Duodenal mucosa (tissue), 2 donors: Measurements from ENCODE around the gene PLB1.

Source experiments
- H3K27ac ChIP-seq: one replicate; pipeline ENCODE4 v1.7.0; 2013; ENCODE audit warnings: low read depth, low read length
- H3K27me3 ChIP-seq, 2 donors: one replicate each; pipeline ENCODE4 v1.7.0; 2013; ENCODE audit warnings: low read length in 2 of 2, control low read depth in 1 of 2; ENCODE audit not compliant: insufficient read depth in 2 of 2, control insufficient read depth in 1 of 2
- H3K36me3 ChIP-seq, 2 donors: one replicate each; pipeline ENCODE4 v1.7.0; 2013; ENCODE audit warnings: low read length in 2 of 2, control low read depth in 1 of 2; ENCODE audit not compliant: insufficient read depth in 2 of 2, control insufficient read depth in 1 of 2
- H3K4me1 ChIP-seq, 2 donors: one replicate each; pipeline ENCODE4 v1.7.0; 2013; ENCODE audit warnings: low read length in 2 of 2, control low read depth in 1 of 2; ENCODE audit not compliant: insufficient read depth in 2 of 2, control insufficient read depth in 1 of 2
- H3K4me3 ChIP-seq, 2 donors: one replicate each; pipeline ENCODE4 v1.7.0; 2013; ENCODE audit warnings: low read length in 2 of 2, low read depth in 1 of 2
- H3K9ac ChIP-seq, 2 donors: one replicate each; pipeline ENCODE4 v1.7.0; 2013; ENCODE audit warnings: low read length in 2 of 2, low read depth in 1 of 2
- H3K9me3 ChIP-seq, 2 donors: one replicate each; pipeline ENCODE4 v1.7.0; 2013; ENCODE audit warnings: low read length in 2 of 2, control low read depth in 1 of 2; ENCODE audit not compliant: control insufficient read depth in 1 of 2

PLB1 gene

GRCh38 chr2:28668106-28668814, 172.4 kb downstream of the PLB1 start:
- no peak overlapping the region for H3K9ac ChIP-seq
- no peaks in the 10 kb centered on the region for H3K27me3 ChIP-seq
- no peaks in the 10 kb centered on the region for H3K36me3 ChIP-seq
- H3K4me1 ChIP-seq = peaks cover 21 to 22% of the 10 kb centered on the region in 2 donors
- H3K4me3 ChIP-seq = no peak overlapping the region
- H3K27ac ChIP-seq = no peak overlapping the region
- H3K9me3 ChIP-seq = no peaks in the 10 kb centered on the region

DNA sequence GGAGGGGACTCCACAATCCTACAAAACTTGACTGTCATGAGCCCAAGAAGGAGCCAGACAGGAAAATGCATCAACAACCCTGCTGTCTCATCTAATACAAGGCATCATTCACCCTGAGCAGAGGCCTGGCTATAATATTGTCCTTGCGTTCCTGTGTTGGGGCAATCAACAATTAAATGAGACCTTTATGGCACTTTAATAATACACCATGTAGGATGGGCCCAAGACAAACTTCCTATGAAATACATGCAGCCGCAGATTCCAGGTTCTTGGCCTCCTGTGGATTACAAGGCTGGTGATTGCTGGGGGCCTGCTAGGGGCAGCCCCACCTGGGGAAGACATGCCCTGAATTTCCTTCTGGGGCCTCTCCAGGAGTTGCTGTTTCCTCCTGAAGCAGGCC, 173.0 kb downstream of the PLB1 start:
- H3K4me3 ChIP-seq = no peak overlapping the region
- H3K9ac ChIP-seq = no peak overlapping the region
- no peaks in the 10 kb centered on the region for H3K27me3 ChIP-seq
- peaks cover 15% of the 10 kb centered on the region in 2 donors for H3K4me1 ChIP-seq
- H3K27ac ChIP-seq = no peak overlapping the region
- H3K36me3 ChIP-seq = no peaks in the 10 kb centered on the region
- H3K9me3 ChIP-seq = no peaks in the 10 kb centered on the region

DNA sequence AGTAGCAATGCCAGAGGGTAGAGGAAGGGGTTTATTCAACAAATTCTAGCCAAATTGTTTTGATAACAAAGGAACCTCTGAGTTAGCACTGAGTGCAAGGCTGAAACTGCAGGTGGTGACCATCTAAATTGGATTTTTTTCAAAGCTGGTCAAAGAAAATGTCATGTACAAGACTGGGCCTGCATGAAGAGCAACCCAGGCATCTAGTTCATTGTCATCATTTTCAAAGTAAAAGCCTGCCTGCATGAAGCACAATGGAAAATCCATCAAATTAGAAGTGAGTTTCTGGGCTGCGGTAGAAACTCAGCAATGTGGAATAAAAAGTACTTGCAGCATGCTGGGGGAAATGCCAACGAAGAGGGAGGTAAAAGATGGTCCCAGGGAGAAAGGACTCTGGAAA, 175.0 kb downstream of the PLB1 start:
- no peaks in the 10 kb centered on the region for H3K4me1 ChIP-seq
- no peaks in the 10 kb centered on the region for H3K36me3 ChIP-seq
- no peaks in the 10 kb centered on the region for H3K27me3 ChIP-seq
- H3K9ac ChIP-seq = no peak overlapping the region
- no peaks in the 10 kb centered on the region for H3K9me3 ChIP-seq
- H3K27ac ChIP-seq = no peak overlapping the region
- H3K4me3 ChIP-seq = no peak overlapping the region

DNA sequence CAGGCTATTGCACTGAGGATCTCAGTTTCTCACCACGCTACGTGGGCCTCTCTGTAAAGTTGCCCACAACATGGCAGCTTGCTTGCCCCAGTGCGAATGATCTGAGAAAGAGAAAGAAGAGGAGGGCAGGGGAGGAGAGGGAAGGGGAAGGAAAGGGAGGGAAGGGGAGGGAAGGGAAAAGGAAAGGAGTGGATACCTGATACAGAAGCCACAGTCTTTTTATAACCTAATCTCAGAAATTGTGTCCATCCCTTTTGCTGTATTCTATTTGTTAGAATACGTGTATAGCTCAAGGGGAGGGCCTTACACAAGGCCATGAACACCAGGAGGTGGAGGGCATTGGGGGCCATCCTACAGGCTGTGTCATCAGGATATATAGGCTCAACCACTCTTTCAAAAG, 177.5 kb downstream of the PLB1 start:
- Histone ChIP-seq H3K9ac (no peak overlapping the region), H3K27ac (no peak overlapping the region), H3K27me3 (no peaks in the 10 kb centered on the region), H3K9me3 (no peaks in the 10 kb centered on the region), H3K36me3 (no peaks in the 10 kb centered on the region), H3K4me1 (no peaks in the 10 kb centered on the region), H3K4me3 (no peak overlapping the region)

GRCh38 chr2:28674062-28674712, 178.3 kb downstream of the PLB1 start:
- no peaks in the 10 kb centered on the region for H3K36me3 ChIP-seq
- no peaks in the 10 kb centered on the region for H3K27me3 ChIP-seq
- no peak overlapping the region for H3K9ac ChIP-seq
- no peaks in the 10 kb centered on the region for H3K4me1 ChIP-seq
- H3K4me3 ChIP-seq = no peak overlapping the region
- no peaks in the 10 kb centered on the region for H3K9me3 ChIP-seq
- no peak overlapping the region for H3K27ac ChIP-seq

DNA sequence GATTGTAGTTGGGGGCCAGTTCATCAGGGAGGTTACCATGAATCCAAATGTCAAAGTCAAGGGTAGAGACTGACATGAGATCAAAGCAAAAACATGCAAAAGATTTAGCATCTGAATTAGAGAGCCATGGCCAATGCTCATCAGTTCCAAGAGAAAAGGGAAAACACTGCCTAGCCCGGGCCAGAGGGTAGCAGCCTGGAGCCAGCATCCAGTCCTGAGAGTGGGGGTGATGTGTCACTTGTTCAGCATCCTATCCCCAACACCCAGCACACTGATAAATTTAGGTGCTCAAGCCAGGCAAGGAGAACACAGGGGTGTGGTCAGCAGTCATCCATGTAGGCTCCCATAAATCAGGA, 178.8 kb downstream of the PLB1 start:
- no peak overlapping the region for H3K27ac ChIP-seq
- no peaks in the 10 kb centered on the region for H3K4me1 ChIP-seq
- H3K27me3 ChIP-seq = no peaks in the 10 kb centered on the region
- no peak overlapping the region for H3K9ac ChIP-seq
- no peaks in the 10 kb centered on the region for H3K36me3 ChIP-seq
- H3K4me3 ChIP-seq = no peak overlapping the region
- H3K9me3 ChIP-seq = no peaks in the 10 kb centered on the region

- no peaks in the 10 kb centered on the region for H3K36me3 ChIP-seq
- H3K27ac ChIP-seq = no peak overlapping the region
- no peaks in the 10 kb centered on the region for H3K27me3 ChIP-seq
- H3K9me3 ChIP-seq = no peaks in the 10 kb centered on the region
- H3K4me3 ChIP-seq = no peak overlapping the region
- H3K4me1 ChIP-seq = peaks cover under 1 to 3% of the 10 kb centered on the region in 2 donors
- H3K9ac ChIP-seq = no peak overlapping the region
These were observed 180.4 kb downstream of the PLB1 start for GRCh38 chr2:28676152-28676835.

DNA sequence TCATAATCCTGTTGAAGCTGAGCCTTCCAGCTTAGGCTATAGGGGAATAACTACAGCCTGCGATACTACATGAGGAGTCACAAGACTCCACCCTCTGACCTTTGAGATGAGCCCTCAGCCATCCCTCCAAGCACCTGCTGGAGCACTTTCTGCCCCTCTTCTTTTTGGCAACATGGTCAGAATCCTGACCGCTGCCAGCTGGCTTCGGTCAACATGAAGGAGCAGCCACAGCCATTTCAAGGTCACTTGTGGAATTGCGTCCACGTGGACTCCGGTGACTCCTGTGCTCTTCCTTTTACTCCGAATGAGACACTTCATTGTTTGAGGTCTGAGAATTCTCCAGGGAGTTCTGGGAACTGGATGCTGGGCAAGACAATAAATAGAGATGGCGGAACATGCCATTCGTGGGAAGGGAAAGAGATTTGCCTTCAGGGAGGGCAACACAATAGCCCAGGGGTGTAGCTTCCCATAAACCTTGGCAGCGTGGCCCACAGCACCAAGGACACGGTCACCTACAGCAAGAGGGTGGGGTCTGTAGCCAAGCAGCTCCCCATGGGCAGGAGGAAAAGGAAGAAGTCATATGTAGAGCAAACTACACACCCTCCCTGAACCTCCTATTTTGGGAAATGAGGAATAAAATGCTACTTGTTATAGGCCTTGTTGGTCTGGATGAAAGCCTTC, 182.5 kb downstream of the PLB1 start:
- H3K27me3 ChIP-seq = no peaks in the 10 kb centered on the region
- no peak overlapping the region for H3K9ac ChIP-seq
- H3K9me3 ChIP-seq = no peaks in the 10 kb centered on the region
- no peak overlapping the region for H3K27ac ChIP-seq
- H3K36me3 ChIP-seq = no peaks in the 10 kb centered on the region
- peaks cover 5 to 14% of the 10 kb centered on the region in 2 donors for H3K4me1 ChIP-seq
- H3K4me3 ChIP-seq = no peak overlapping the region

DNA sequence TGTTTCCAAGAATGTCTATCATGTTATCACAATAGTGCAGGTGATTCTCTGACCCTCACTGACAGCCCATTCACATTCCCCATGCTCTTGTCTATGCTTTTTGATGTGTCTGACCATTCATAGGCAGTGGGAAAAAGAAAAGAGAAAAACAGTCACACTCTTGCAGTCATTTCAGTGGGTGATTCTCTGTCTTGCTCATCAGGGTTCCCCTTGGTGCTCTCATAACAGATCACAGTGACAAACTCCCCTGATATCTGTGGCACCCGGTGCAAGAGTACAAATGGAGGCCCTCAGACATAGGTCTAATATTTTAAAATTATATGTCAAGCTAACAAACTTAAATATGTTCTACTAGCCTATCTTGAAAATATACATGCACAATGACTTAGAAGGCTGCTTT, 183.1 kb downstream of the PLB1 start:
- no peak overlapping the region for H3K27ac ChIP-seq
- no peaks in the 10 kb centered on the region for H3K36me3 ChIP-seq
- H3K9ac ChIP-seq = no peak overlapping the region
- no peaks in the 10 kb centered on the region for H3K9me3 ChIP-seq
- H3K4me1 ChIP-seq = peaks cover 10 to 18% of the 10 kb centered on the region in 2 donors
- no peak overlapping the region for H3K4me3 ChIP-seq
- no peaks in the 10 kb centered on the region for H3K27me3 ChIP-seq

DNA sequence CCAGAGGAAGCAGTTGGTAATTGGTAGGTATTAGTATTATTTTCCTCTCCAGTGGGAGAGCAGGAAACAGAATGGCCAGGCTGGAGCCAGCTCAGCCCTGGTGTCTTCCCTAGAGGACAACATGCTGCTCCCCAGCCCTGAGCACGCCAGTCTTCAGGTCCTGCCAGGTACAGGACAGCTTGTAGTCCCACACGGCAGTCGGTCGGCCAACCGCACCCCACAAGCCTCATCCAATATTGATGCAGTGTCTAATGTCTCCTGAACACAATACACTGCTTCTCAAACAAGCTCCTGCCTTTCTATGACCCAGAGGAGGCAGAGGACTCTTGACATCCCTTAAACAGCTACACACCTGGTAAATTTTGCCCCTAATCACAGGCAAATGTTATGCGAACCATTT, 184.8 kb downstream of the PLB1 start:
- H3K36me3 ChIP-seq = no peaks in the 10 kb centered on the region
- no peaks in the 10 kb centered on the region for H3K9me3 ChIP-seq
- no peak overlapping the region for H3K9ac ChIP-seq
- no peak overlapping the region for H3K27ac ChIP-seq
- H3K27me3 ChIP-seq = no peaks in the 10 kb centered on the region
- H3K4me3 ChIP-seq = no peak overlapping the region
- peaks cover 10 to 18% of the 10 kb centered on the region in 2 donors for H3K4me1 ChIP-seq
